ENCODE data around the gene SUPT3H. TPM values are rescaled to one million over a fixed set of nuclear protein-coding genes. Genes with fewer than 3 reads are reported as not detected.

Gene SUPT3H
- total and polyA plus RNA-seq, 2 of the 13 experiments (the other 11 are each of a cell fraction or from before 2014, with no cell fraction given): 11.9 to 36.1 TPM

- no peak for FAIRE-seq
- H3K4me1 ChIP-seq (ENCODE audit: insufficient read depth, low read length): peaks cover 23% of the 10 kb centered on the region
- no TSS peak for BruUV-seq (replicated peaks)
- no peak overlapping the region for H3K4me2 ChIP-seq (ENCODE audit: low read depth, low read length)
- intact Hi-C loops (cut with micrococcal nuclease; ENCODE audit: unreplicated experiment) (no loop called here), in situ Hi-C loops (cut with HindIII; ENCODE audit: extremely low pct_ligation_motif_present, low pct_unique_long_range_greater_than_20kb) (no loop called here)
- H2AFZ ChIP-seq (ENCODE audit: low read length): no peak overlapping the region
- no peak overlapping the region for H3K4me3 ChIP-seq (replicated peaks in 1 of 3; ENCODE audit: insufficient read depth in 1 of 3, low read depth in 2 of 3, low read length in 3 of 3)
- peaks cover 14% of the 10 kb centered on the region for H3K79me2 ChIP-seq (ENCODE audit: insufficient read depth, low read length)
- ATAC-seq: no peak
- no peaks in the 10 kb centered on the region for H3K36me3 ChIP-seq (replicated peaks in 1 of 2; ENCODE audit: control insufficient read depth in 1 of 2, insufficient read depth in 2 of 2, low read length in 2 of 2)
- DNase-seq (ENCODE audit: low spot score): no peak
- POLR2A ChIA-PET: no interaction called here
- no peak overlapping the region for H3K27ac ChIP-seq (ENCODE audit: extremely low read length, insufficient read depth, low read length)
- no peaks in the 10 kb centered on the region for H4K20me1 ChIP-seq (ENCODE audit: insufficient read depth, low read length)
- H3K9me3 ChIP-seq (ENCODE audit: low read length): no peaks in the 10 kb centered on the region
- H3K9ac ChIP-seq (ENCODE audit: insufficient read depth, low read depth, low read length): no peak overlapping the region
- CTCF ChIA-PET (ENCODE audit: low intra/inter-chr PET ratio, low total read pairs): no interaction called here
- H3K27me3 ChIP-seq (ENCODE audit: control insufficient read depth in 1 of 2, insufficient read depth in 2 of 2, low read length in 2 of 2): no peaks in the 10 kb centered on the region
- TF ChIP-seq, protein P1, sequence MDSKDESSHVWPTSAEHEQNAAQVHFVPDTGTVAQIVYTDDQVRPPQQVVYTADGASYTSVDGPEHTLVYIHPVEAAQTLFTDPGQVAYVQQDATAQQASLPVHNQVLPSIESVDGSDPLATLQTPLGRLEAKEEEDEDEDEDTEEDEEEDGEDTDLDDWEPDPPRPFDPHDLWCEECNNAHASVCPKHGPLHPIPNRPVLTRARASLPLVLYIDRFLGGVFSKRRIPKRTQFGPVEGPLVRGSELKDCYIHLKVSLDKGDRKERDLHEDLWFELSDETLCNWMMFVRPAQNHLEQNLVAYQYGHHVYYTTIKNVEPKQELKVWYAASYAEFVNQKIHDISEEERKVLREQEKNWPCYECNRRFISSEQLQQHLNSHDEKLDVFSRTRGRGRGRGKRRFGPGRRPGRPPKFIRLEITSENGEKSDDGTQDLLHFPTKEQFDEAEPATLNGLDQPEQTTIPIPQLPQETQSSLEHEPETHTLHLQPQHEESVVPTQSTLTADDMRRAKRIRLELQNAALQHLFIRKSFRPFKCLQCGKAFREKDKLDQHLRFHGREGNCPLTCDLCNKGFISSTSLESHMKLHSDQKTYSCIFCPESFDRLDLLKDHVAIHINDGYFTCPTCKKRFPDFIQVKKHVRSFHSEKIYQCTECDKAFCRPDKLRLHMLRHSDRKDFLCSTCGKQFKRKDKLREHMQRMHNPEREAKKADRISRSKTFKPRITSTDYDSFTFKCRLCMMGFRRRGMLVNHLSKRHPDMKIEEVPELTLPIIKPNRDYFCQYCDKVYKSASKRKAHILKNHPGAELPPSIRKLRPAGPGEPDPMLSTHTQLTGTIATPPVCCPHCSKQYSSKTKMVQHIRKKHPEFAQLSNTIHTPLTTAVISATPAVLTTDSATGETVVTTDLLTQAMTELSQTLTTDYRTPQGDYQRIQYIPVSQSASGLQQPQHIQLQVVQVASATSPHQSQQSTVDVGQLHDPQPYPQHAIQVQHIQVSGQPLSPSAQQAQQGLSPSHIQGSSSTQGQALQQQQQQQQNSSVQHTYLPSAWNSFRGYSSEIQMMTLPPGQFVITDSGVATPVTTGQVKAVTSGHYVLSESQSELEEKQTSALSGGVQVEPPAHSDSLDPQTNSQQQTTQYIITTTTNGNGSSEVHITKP (CRISPR knock-in tag; IDR thresholded peaks at IDR 0.05; ENCODE audit: low read depth): no peak
- TF ChIP-seq, protein P2, sequence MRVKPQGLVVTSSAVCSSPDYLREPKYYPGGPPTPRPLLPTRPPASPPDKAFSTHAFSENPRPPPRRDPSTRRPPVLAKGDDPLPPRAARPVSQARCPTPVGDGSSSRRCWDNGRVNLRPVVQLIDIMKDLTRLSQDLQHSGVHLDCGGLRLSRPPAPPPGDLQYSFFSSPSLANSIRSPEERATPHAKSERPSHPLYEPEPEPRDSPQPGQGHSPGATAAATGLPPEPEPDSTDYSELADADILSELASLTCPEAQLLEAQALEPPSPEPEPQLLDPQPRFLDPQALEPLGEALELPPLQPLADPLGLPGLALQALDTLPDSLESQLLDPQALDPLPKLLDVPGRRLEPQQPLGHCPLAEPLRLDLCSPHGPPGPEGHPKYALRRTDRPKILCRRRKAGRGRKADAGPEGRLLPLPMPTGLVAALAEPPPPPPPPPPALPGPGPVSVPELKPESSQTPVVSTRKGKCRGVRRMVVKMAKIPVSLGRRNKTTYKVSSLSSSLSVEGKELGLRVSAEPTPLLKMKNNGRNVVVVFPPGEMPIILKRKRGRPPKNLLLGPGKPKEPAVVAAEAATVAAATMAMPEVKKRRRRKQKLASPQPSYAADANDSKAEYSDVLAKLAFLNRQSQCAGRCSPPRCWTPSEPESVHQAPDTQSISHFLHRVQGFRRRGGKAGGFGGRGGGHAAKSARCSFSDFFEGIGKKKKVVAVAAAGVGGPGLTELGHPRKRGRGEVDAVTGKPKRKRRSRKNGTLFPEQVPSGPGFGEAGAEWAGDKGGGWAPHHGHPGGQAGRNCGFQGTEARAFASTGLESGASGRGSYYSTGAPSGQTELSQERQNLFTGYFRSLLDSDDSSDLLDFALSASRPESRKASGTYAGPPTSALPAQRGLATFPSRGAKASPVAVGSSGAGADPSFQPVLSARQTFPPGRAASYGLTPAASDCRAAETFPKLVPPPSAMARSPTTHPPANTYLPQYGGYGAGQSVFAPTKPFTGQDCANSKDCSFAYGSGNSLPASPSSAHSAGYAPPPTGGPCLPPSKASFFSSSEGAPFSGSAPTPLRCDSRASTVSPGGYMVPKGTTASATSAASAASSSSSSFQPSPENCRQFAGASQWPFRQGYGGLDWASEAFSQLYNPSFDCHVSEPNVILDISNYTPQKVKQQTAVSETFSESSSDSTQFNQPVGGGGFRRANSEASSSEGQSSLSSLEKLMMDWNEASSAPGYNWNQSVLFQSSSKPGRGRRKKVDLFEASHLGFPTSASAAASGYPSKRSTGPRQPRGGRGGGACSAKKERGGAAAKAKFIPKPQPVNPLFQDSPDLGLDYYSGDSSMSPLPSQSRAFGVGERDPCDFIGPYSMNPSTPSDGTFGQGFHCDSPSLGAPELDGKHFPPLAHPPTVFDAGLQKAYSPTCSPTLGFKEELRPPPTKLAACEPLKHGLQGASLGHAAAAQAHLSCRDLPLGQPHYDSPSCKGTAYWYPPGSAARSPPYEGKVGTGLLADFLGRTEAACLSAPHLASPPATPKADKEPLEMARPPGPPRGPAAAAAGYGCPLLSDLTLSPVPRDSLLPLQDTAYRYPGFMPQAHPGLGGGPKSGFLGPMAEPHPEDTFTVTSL (CRISPR knock-in tag; IDR thresholded peaks at IDR 0.05; ENCODE audit: borderline replicate concordance): no peak
- no peak for TF ChIP-seq SPEN (CRISPR knock-in tag; IDR thresholded peaks at IDR 0.05; ENCODE audit: low read depth)
- TF ChIP-seq TOE1 (CRISPR knock-in tag; IDR thresholded peaks at IDR 0.05): no peak
- TF ChIP-seq ZNF775 (CRISPR knock-in tag; IDR thresholded peaks at IDR 0.05; ENCODE audit: borderline replicate concordance): no peak
- no peak for TF ChIP-seq ARID3A (IDR thresholded peaks at IDR 0.05; ENCODE audit: low read depth, low read length)
- no peak for TF ChIP-seq ZNF780A (CRISPR knock-in tag; IDR thresholded peaks at IDR 0.05)
- TF ChIP-seq, protein P3, sequence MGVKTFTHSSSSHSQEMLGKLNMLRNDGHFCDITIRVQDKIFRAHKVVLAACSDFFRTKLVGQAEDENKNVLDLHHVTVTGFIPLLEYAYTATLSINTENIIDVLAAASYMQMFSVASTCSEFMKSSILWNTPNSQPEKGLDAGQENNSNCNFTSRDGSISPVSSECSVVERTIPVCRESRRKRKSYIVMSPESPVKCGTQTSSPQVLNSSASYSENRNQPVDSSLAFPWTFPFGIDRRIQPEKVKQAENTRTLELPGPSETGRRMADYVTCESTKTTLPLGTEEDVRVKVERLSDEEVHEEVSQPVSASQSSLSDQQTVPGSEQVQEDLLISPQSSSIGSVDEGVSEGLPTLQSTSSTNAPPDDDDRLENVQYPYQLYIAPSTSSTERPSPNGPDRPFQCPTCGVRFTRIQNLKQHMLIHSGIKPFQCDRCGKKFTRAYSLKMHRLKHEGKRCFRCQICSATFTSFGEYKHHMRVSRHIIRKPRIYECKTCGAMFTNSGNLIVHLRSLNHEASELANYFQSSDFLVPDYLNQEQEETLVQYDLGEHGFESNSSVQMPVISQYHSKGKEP (CRISPR knock-in tag; IDR thresholded peaks at IDR 0.05): no peak
- TF ChIP-seq ZNF792 (CRISPR knock-in tag; IDR thresholded peaks at IDR 0.05): no peak
- TF ChIP-seq MIER3 (CRISPR knock-in tag; IDR thresholded peaks at IDR 0.05; ENCODE audit: borderline replicate concordance): no peak
- TF ChIP-seq KMT2A (CRISPR knock-in tag; IDR thresholded peaks at IDR 0.05): no peak
- TF ChIP-seq MATR3 (CRISPR knock-in tag; IDR thresholded peaks at IDR 0.05): no peak
- TF ChIP-seq HES4 (CRISPR knock-in tag; IDR thresholded peaks at IDR 0.05; ENCODE audit: borderline replicate concordance): no peak
Measured at GRCh38 chr6:45367999-45368398, 9.7 kb downstream of the SUPT3H start.

Data from HepG2 (cell line).